Measurements from ENCODE around the gene DMWD.

Gene DMWD

GRCh38 chr19:45792470-45793177, at the start of gene DMWD:
DMWD (minus strand) TSS chr19:45792845; CDS start chr19:45792756, 89 bp downstream.
- DNase-seq (ENCODE audit: low spot score), result peak; percentile 97

GRCh38 chr19:45842198-45842597, 49.6 kb upstream of the DMWD start:
- no peak for DNase-seq (ENCODE audit: low spot score)

GRCh38 chr19:45834970-45835369, 42.3 kb upstream of the DMWD start:
- no peak for DNase-seq (ENCODE audit: low spot score)

GRCh38 chr19:45828945-45829344, 36.3 kb upstream of the DMWD start:
- no peak for DNase-seq (ENCODE audit: low spot score)

GRCh38 chr19:45828523-45828922, 35.9 kb upstream of the DMWD start:
- DNase-seq (ENCODE audit: low spot score), result no peak

- DNase-seq (ENCODE audit: low spot score), result no peak
Observed at GRCh38 chr19:45827459-45828093, 34.9 kb upstream of the DMWD start.

GRCh38 chr19:45826934-45827333, 34.3 kb upstream of the DMWD start:
- no peak for DNase-seq (ENCODE audit: low spot score)

- DNase-seq (ENCODE audit: low spot score), result no peak
Observed at GRCh38 chr19:45825917-45826893, 33.6 kb upstream of the DMWD start.

GRCh38 chr19:45825263-45825605, 32.6 kb upstream of the DMWD start:
- DNase-seq (ENCODE audit: low spot score), result no peak

- DNase-seq (ENCODE audit: low spot score), result no peak
Observed at GRCh38 chr19:45824531-45825262, 32.1 kb upstream of the DMWD start.

GRCh38 chr19:45824041-45824471, 31.4 kb upstream of the DMWD start:
- no peak for DNase-seq (ENCODE audit: low spot score)

GRCh38 chr19:45823182-45823581, 30.5 kb upstream of the DMWD start:
- no peak for DNase-seq (ENCODE audit: low spot score)

GRCh38 chr19:45822716-45823115, 30.1 kb upstream of the DMWD start:
- DNase-seq (ENCODE audit: low spot score), result no peak

- DNase-seq (ENCODE audit: low spot score), result no peak
Observed at GRCh38 chr19:45821570-45821969, 28.9 kb upstream of the DMWD start.

- no peak for DNase-seq (ENCODE audit: low spot score)
Observed at GRCh38 chr19:45821103-45821521, 28.5 kb upstream of the DMWD start.

GRCh38 chr19:45820413-45821102, 27.9 kb upstream of the DMWD start:
- no peak for DNase-seq (ENCODE audit: low spot score)

GRCh38 chr19:45819769-45820168, 27.1 kb upstream of the DMWD start:
- DNase-seq (ENCODE audit: low spot score), result no peak

GRCh38 chr19:45817725-45818301, 25.2 kb upstream of the DMWD start:
- DNase-seq (ENCODE audit: low spot score), result no peak

- peak; percentile 98 for DNase-seq (ENCODE audit: low spot score)
Observed at GRCh38 chr19:45817010-45817724, 24.5 kb upstream of the DMWD start.
